Embryonic facial prominence (tissue), 1 donor: ENCODE results near the gene RPGRIP1L.

ENCODE experiments used
- DNase-seq: peaks from one replicate; pipeline ENCODE4 v3.0.0-alpha.2; 2016; ENCODE audit errors: extremely low spot score

RPGRIP1L gene

GRCh38 chr16:53703590-53704444 is at the start of gene RPGRIP1L, which contains the start of gene FTO:
RPGRIP1L (minus strand) TSS chr16:53703859; CDS start chr16:53700723, 3,136 bp downstream.
FTO (plus strand) TSS chr16:53704156.
- peak; percentile 99 for DNase-seq

GRCh38 chr16:53753431-53753830 is 49.8 kb upstream of the RPGRIP1L start:
- no peak for DNase-seq

GRCh38 chr16:53752560-53752959 is 48.9 kb upstream of the RPGRIP1L start:
- no peak for DNase-seq

- DNase-seq, result no peak
These were observed 42.2 kb upstream of the RPGRIP1L start for GRCh38 chr16:53745753-53746266.

- no peak for DNase-seq
These were observed 41.4 kb upstream of the RPGRIP1L start for GRCh38 chr16:53745086-53745485.

- DNase-seq, result no peak
These were observed 40.8 kb upstream of the RPGRIP1L start for GRCh38 chr16:53744449-53744848.

- DNase-seq, result no peak
These were observed 39.5 kb upstream of the RPGRIP1L start for GRCh38 chr16:53743149-53743566.

GRCh38 chr16:53741546-53741945 is 37.9 kb upstream of the RPGRIP1L start:
- no peak for DNase-seq

GRCh38 chr16:53740933-53741531 is 37.4 kb upstream of the RPGRIP1L start:
- no peak for DNase-seq

GRCh38 chr16:53740476-53740875 is 36.8 kb upstream of the RPGRIP1L start:
- no peak for DNase-seq

GRCh38 chr16:53737552-53737951 is 33.9 kb upstream of the RPGRIP1L start:
- no peak for DNase-seq

GRCh38 chr16:53736297-53736696 is 32.6 kb upstream of the RPGRIP1L start:
- DNase-seq, result no peak

- DNase-seq, result no peak
These were observed 31.2 kb upstream of the RPGRIP1L start for GRCh38 chr16:53734908-53735307.

GRCh38 chr16:53732296-53732929 is 28.8 kb upstream of the RPGRIP1L start:
- no peak for DNase-seq

- no peak for DNase-seq
These were observed 27.0 kb upstream of the RPGRIP1L start for GRCh38 chr16:53730693-53731092.

GRCh38 chr16:53726625-53727024 is 23.0 kb upstream of the RPGRIP1L start:
- DNase-seq, result no peak

GRCh38 chr16:53721017-53721416 is 17.4 kb upstream of the RPGRIP1L start:
- DNase-seq, result no peak

- DNase-seq, result no peak
These were observed 13.9 kb upstream of the RPGRIP1L start for GRCh38 chr16:53717577-53717976.

GRCh38 chr16:53715023-53715384 is 11.3 kb upstream of the RPGRIP1L start:
- no peak for DNase-seq

GRCh38 chr16:53714205-53715022 is 10.8 kb upstream of the RPGRIP1L start:
- DNase-seq, result no peak

- no peak for DNase-seq
These were observed 9.9 kb upstream of the RPGRIP1L start for GRCh38 chr16:53713403-53714204.
